GM18907 (cell line): ENCODE measurements around the gene PRSS12.
A peak's percentile ranks its signal among the peaks of the same experiment; 100 is the strongest.
"Not testable (repeated sequence)": the region's sequence is repeated elsewhere in the genome, so short reads cannot be mapped to it uniquely, and the experiment has no call there.

Source experiments
- ATAC-seq: cut with Tn5 transposase; IDR thresholded peaks from one replicate; pipeline ENCODE4 v1.9.1; 2021; ENCODE audit warnings: mild to moderate bottlenecking, moderate library complexity; ENCODE audit not compliant: unreplicated experiment

The PRSS12 gene

DNA sequence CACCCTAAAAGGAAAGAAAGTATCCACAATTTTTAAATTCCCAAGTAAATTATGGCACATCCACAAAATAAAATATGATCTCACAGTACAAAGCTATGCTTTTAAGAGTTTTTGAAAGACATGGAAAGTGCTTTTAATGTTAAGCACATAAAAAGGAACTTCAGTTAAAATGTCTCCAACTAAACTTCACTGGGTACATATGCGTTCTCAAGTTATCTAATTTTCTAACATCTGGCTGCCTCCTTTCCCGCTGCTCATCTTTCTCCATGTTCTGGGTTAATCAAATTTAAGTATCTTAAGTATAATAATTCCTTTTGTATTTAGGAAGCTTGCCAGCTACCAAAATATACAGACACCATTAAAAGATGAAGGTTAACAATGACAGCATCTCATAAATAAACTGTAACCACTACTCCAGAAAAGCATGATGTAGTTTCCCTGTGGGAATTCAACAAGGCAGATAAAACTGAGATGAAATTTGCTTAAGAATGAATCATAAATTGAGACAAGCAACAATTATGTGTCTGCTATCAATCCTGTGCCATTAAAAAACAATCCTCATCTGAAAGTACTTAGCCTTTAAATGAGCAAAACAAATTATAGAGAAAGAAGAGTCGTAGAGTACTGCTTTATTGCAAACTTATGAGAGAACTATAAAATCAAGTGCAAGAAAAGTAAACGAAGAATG lies 25.1 kb downstream of the PRSS12 start:
- no peak for ATAC-seq

DNA sequence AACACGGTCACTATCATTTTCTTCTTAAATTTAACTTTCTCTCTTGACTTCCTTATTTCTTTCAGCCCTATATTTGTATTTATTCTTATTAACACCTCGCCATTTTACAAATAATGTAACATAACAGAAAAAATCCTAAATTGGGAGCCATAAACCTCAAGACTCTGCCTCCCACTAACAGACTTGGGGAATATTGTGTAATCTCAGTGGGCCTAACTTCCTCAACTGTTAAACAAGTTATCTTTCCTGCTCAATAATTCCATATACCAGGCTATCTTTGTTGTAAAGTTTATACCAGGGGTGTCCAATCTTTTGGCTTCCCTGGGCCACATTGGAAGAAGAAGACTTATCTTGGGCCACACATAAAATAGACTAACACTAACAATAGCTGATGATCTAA lies 26.2 kb downstream of the PRSS12 start:
- no peak for ATAC-seq

DNA sequence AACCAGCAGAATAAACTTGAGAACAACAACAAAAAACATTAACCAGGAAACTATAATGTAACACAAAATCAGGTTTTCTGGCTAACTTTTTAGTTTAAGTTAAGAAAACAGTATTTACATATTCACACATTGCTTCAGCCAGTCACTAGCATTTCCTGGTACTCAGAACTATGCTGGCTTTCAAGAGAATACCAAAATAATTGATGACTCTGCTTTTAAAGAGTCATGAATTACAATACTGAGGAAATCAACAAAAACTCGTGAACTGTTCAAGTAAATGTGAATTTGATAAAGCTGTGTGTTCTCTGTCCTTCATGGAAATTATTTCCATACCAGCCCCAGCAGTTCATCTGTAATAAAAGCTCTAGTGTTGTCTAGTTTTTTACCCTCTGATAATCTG lies 27.4 kb downstream of the PRSS12 start:
- no peak for ATAC-seq

DNA sequence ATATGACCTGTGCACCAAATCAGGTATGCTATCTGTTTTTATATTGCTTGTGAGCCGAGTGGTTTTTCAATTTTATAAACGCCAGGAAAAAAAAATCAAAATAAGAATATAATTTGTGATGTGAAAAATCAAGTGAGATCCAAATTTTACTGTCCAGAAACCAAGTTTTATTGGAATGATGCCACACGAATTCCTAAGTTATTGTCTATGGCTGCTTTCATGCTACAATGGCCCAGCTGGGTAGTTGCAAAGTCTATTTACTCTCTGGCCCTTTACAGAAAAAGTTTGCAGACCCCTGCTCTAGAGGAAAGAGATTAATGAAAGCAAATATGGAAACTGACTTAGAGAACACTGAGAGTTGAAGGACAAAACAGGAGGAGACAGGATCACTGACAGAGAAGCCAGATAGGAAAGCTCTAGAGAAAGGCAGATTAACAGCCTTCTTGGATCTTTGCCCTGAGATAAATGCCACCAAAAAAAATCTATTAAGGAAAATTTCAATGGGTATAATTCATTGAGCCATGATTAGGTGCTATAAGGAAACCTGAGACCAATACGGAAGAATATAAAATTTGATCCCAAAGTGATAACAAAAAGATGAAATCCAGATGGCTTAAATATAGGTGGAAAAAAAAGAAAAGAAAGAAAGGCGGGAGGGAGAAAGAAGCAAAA lies 29.8 kb downstream of the PRSS12 start:
- no peak for ATAC-seq

DNA sequence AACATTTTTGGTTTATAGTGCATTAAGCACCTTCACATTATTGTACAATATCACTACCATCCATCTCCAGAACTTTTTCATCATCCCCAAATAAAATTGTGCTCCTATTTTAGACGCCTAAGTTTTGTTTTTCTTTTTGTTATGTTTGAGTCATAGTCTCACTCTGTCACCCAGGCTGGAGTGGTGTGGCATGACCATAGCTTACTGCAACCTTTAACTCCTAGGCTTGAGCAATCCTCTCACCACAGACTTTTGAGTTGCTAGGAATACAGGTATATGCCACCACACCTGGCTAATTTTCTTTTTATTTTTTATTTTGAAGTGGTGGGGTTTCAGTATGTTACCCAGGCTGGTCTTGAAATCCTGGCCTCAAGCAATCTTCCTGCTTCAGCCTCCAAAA lies 33.9 kb downstream of the PRSS12 start:
- no peak for ATAC-seq

DNA sequence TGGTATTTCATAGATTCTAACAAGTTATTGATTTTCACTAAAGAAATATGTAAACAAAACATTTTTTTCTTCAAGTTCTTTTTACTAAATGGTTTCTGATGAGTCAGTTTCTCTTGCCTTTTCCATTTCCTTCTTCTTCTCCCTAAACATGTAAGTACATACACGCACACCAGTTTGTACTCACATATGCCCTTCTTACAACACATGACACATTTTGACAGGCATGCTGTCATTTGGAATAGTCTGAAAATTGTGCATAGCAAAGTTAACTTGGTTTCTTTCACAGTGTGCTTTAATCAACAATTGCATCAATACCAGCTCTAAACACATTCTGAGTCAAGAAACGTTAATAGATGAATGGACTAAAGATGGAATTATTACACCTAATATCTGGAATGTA lies 35.1 kb downstream of the PRSS12 start:
- no peak for ATAC-seq

DNA sequence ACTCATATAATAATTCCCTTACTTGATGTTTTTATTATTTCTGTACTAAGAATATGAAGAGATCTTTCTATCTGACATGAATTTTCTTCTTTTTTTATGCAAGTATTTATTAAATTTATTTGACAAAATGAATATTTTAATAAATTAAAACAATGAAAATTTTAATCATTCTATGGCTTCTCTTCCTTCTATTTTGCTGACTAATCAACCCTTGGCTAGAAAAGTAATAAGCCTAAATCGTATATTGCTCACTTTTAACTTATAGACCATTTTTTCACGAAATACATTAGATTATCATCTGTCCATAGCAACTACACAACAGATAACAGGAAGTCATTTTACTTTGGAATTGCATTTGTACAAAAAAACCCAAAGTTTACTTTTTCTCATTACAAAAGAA lies 38.6 kb downstream of the PRSS12 start:
- ATAC-seq, result no peak

DNA sequence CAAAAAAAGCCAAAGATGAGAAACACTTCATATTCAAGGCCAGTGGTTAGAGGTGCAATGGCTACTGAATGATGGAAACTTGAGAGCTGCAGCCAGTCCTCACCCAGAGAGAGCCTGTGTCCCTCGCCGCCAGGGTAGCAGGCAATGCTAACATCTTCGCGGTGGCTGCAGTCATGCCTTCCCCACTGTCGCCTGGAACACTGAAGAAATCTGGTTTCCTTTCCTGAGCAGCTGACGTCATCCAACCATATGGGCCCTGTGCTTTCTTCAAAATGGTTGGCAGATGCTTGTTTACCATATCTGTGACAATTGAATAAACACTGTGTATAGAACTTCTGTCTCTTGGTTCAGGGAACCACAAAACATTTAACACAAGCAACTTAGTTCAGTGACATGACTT lies 39.7 kb downstream of the PRSS12 start:
- no peak for ATAC-seq

DNA sequence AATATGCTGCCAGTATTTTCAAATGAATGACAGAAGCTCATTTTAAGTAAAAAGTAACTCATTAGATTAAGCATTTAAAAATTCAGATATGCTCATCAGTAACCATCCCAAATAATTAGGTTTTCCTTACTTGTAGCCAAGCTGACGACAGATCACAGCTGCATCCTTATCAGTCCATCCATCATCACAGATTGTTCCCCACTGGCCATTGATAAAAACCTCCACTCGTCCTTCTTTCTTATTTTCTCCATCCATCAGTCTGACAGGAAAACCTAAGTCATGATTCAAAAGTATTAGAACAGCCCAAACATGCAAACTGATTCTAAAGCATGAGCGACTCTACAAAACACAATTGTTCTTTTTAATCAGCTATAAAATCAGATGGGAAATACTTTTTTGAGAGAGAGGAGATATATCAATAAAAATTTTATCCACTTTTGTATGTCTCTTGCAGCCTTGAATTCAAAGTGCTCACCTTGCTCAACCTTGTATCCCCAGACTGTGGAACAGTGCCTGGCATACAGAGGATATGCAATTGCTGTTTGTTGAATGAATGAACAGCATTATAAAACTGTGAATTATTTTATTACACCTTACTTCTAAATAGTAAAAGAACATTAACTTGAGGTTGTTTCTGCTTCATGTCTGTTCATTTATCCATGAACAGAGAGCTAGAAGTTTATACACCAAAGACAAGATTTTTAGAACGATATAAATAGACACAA lies 44.3 kb downstream of the PRSS12 start:
- ATAC-seq, result no peak

DNA sequence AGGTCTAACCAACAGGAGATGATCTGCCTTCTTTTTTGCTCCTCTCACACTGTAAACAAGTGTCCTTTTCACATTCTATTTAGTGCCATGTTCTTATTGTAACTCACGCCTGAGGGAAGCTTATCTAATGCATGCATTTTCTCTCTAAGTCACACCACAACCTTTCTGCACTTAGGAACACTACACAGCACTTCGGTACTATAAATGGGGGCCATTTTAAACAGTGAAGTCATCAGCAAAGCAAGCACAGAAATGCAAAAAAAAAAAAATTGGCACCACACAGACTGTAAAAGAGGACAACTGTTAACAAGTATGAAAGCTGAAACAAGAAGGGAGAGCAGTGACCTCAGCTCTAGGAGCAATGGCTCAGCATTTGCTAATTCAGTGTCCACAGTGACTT lies 45.2 kb downstream of the PRSS12 start:
- ATAC-seq, result no peak

DNA sequence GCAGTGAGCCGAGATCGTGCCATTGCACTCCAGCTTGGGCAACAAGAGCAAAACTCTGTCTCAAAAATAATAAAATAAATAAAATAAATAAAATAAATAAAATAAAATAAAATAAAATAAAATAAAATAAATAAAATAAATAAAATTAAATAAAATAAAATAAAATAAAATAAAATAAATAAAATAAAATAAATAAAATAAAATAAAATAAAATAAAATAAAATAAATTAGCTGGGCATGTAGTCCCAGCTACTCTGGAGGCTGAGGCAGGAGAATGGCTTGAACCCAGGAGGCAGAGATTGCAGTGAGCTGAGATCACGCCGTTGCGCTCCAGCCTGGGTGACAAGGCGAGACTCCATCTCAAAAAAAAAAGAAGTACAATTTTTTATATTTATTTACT lies 53.2 kb downstream of the PRSS12 start:
- not testable (repeated sequence) for ATAC-seq

DNA sequence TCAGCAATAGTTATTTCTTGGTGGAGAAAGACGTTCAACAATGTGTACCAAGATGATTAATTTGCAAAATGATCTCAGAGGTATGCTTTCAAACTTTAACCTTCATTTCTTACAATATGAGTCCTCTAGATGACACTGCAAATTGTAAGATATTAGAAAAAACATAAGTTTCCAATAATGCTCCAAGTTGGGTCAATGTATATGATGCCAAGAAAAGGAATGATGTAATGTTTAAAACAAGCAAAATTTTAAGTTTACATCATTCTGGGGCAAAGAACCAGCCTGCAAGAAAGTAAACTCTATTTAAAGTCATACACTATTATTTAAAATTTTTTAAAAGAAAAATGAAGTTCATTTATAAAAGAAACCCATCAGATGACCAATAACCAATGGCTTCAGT lies 56.1 kb downstream of the PRSS12 start:
- no peak for ATAC-seq

DNA sequence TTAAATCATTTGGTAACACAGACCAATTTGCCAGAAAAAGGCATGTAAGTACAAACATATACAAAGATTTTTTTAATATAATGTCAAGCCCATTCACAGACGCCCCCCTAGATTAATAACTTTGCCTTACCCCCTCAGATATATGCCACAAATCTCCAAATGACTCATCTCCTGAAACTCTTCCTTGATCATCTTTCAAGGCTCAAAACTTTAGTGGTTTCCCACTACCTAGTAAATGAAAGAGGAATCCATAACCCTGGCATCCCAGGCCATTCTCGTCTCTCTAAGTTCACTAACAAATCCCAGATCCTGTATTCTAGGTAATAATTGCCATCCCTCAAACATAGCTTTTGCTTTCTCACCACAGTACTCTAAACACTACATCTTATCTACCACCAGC lies 61.9 kb downstream of the PRSS12 start:
- ATAC-seq, result no peak

DNA sequence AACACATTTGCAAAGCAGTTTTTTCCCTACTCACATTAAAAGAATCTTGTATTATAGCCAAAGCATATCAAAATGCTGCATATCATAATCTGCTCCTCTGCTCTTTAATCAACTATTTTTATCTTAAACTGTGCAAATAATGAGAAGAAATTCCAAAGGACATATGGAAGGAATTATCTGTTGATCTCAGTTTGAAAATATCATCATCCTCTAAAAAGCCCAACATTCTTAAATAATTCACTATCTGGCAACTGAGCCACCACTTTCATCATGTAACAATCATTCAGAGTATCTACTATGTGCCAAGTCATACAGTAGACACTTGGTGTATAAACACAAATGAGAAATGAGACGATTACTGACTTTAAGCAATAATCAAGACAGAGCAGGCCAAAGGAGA lies 63.0 kb downstream of the PRSS12 start:
- no peak for ATAC-seq

DNA sequence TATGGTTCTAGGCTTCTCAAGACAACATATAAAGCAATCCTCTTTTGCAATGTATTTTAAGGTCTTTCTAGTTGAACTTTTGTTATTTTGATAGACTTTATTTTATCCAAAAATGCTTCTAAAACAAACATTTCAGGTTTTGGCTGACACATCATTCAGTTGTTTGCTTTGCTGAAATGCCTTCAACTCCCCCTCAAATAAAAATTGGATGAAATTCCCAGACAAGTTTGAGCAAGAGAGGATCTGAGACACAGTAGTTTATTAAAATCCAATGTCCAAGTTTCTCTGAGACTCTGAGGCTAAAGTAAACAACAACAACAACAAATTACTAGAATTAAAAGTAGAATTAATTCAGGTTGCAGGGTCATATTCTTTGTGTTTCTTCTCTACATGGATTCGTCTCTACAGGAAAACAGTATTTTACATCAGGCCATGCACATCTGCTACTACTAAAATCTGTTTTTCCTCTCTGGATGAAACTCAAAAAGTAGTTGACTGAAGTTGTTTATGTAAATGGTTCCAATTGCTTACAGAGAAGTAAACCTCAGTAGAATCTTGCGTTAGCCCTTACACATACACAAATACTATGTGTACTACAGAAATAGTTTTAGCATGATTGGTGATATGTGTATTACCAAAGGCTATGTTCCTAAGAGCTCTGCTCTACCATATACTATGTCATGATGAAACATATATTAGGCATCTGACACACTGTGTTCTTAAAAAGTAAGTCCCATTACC lies 64.9 kb downstream of the PRSS12 start:
- no peak for ATAC-seq

DNA sequence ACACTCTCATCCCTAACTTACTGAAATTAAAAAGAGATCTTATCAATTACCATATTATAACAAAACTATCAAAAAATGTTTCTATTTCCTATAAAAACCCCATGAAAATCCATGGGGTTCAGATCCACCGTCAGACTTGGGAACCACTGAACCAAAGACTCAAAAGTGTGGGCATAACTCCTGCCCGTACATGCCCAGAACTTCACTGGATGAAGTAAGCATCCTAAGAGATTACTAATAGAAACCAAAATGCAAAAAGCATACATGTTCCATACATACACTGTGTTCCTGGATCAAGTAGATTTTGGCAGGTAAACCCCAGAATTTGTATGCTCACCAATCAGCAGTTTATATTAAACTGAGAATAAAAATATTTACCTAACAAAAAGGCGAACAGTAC lies 66.1 kb downstream of the PRSS12 start:
- ATAC-seq, result no peak

DNA sequence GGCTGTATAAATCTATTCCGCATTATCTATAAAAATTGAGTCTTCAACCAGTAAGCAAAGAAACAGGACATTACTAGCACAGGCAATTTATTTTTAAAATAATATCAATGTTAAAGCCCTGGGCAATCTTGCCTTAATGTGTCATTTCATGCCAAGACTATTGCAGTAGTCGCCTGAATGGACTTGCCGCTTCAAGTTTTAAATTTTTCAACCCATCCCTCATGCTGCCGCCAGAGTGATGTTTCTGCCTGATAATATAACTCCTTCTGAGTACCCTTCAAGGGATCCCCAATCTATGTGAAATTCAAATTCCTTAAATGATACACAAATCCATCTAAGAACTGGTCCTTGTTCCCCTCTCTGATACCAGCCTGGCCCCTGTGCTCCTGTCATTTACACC lies 66.9 kb downstream of the PRSS12 start:
- ATAC-seq, result no peak

DNA sequence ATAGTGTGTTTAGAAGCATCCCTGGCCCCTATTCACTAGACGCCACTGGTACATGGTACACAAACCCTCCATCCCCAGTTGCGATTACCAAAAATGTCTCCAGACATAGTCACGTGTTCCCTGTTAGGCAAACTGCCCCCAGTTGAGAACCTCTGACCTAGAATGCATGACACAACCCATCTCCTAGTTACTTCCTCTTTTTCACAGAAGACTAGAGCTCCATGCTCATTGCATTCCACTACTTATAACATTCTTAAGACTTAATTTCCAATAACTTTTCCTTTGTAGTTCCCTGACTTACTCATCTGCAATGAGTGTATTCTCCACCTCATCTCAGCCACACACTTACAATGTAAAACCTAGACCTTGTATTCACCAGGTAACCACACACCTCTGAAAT lies 68.6 kb downstream of the PRSS12 start:
- ATAC-seq, result peak; percentile 57

DNA sequence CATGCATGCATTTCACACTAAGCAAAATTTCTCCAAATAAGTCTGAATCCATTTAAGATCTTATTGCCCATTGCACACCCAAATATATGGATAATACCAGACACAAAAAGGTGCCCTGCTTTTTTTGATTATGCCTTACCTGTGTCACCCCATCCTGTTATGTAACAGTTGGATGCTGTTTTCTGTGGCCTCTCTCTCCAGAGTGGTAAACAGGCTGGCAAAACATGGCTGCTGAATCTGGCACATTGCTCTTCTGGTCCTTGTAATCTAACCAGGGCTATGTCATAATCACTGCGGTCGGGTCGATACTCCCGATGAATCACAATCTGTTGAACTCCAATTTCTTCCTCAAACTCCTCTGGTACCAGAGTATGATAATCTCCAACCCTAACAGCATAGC lies 70.1 kb downstream of the PRSS12 start:
- no peak for ATAC-seq

DNA sequence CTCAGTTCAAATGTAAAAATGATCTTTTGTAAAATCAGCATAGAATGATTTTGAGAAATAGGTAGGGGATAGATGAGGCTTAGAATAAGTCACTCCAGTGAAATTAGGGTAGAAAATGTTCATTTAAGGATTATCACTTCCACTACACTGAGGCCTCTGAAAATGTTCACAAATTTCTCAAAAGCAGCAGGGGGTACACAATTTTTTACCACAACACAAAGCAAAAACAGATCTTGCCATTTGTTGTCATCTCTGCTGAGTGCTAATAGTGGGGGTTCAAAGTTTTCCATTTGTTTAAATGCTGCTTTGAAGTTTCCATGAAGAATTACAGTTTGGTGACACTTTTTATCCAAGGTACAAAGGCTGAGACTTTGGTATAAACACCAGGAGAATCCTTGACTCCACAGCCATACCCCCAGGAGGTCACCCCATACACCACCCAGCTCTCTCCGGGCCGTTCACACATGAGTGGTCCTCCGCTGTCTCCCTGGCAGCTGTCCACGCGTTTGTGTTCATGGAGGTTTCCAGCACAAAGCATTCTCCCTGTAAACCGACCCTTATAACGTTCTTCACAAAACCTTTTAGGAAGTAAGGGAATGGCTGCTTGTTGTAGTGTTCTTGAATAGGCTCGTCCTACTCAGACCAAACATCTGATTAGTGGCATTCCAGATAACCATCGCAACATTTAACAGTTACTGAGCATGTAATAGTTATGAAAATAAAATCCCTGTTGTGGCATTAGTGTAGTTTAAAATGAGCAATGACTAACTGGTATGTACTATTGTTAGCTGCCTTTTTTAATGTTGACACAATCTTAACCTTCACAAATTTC lies 71.0 kb downstream of the PRSS12 start:
- ATAC-seq, result no peak
